ENCODE data around the gene PRMT1. TPM values are rescaled to one million over a fixed set of nuclear protein-coding genes. Genes with fewer than 3 reads are reported as not detected.
A peak's percentile ranks its signal among the peaks of the same experiment; 100 is the strongest.

Gene PRMT1
- total RNA-seq, 1 donor from 2014 or later: 426 TPM

GRCh38 chr19:49667473-49667872 lies 9.6 kb upstream of the PRMT1 start:
- no peak for DNase-seq (ENCODE audit: low read depth in 2 of 2)

GRCh38 chr19:49669516-49669915 lies 7.6 kb upstream of the PRMT1 start:
- no peak for DNase-seq (ENCODE audit: low read depth in 2 of 2)

GRCh38 chr19:49672131-49672919 lies 4.7 kb upstream of the PRMT1 start:
- peak; percentile 63 to 80 for DNase-seq (ENCODE audit: low read depth in 2 of 2)

GRCh38 chr19:49676136-49676783 lies 811 bp upstream of the PRMT1 start:
- DNase-seq (ENCODE audit: low read depth in 2 of 2): peak; percentile 95 to 96

GRCh38 chr19:49676784-49677230 lies 264 bp upstream of the PRMT1 start:
- peak; percentile 100 for DNase-seq (ENCODE audit: low read depth in 2 of 2)

- peak in 1 of 2 donors; percentile 74 for DNase-seq (ENCODE audit: low read depth in 2 of 2)
These were observed 1.0 kb downstream of the PRMT1 start for GRCh38 chr19:49677901-49678674.

GRCh38 chr19:49678985-49679770 lies 2.1 kb downstream of the PRMT1 start:
- DNase-seq (ENCODE audit: low read depth in 2 of 2): no peak

GRCh38 chr19:49679771-49680413 lies 2.8 kb downstream of the PRMT1 start:
- DNase-seq (ENCODE audit: low read depth in 2 of 2): no peak

GRCh38 chr19:49680421-49681351 lies 3.6 kb downstream of the PRMT1 start:
- DNase-seq (ENCODE audit: low read depth in 2 of 2): peak; percentile 51 to 84

- DNase-seq (ENCODE audit: low read depth in 2 of 2): no peak
These were observed 4.8 kb downstream of the PRMT1 start for GRCh38 chr19:49681830-49682229.

- no peak for DNase-seq (ENCODE audit: low read depth in 2 of 2)
These were observed 5.2 kb downstream of the PRMT1 start for GRCh38 chr19:49682274-49682673.

GRCh38 chr19:49683814-49684250 lies 6.8 kb downstream of the PRMT1 start:
- DNase-seq (ENCODE audit: low read depth in 2 of 2): no peak

GRCh38 chr19:49684251-49684982 lies 7.3 kb downstream of the PRMT1 start:
- DNase-seq (ENCODE audit: low read depth in 2 of 2): no peak

GRCh38 chr19:49684983-49685553 lies 8.0 kb downstream of the PRMT1 start:
- DNase-seq (ENCODE audit: low read depth in 2 of 2): no peak

GRCh38 chr19:49685845-49686332 lies 8.8 kb downstream of the PRMT1 start:
- DNase-seq (ENCODE audit: low read depth in 2 of 2): no peak

- no peak for DNase-seq (ENCODE audit: low read depth in 2 of 2)
These were observed 9.5 kb downstream of the PRMT1 start for GRCh38 chr19:49686503-49687088.

- DNase-seq (ENCODE audit: low read depth in 2 of 2): no peak
These were observed 10.1 kb downstream of the PRMT1 start for GRCh38 chr19:49687150-49687549.

All from dermis microvascular lymphatic vessel endothelial cell (primary cell).